SU-DHL-6 (cell line): ENCODE data around the gene PRDM5.

Source experiments
- H2AFZ ChIP-seq: fragments of 200-600 bp; sonication (generic); 2 replicates; pipeline ENCODE4 v1.6.1; 2014; ENCODE audit warnings: low read depth, mild to moderate bottlenecking, moderate library complexity, mixed read lengths, antibody characterized with exemption, low read length; ENCODE audit not compliant: severe bottlenecking
- H3F3A ChIP-seq: fragments of 200-600 bp; shearing (Covaris generic); 2 replicates; pipeline ENCODE4 v1.6.0; 2016; ENCODE audit warnings: antibody characterized with exemption, mild to moderate bottlenecking; ENCODE audit not compliant: insufficient read depth
- H3K27ac ChIP-seq: fragments of 200-600 bp; sonication (generic); 2 replicates; pipeline ENCODE4 v1.5.1; 2016; ENCODE audit warnings: low read depth, mild to moderate bottlenecking, low read length, moderate library complexity, mixed read lengths
- H3K27me3 ChIP-seq: fragments of 200-600 bp; sonication (generic), shearing (Covaris generic); 2 replicates; pipeline ENCODE4 v1.6.0; 2014; ENCODE audit warnings: mild to moderate bottlenecking, low read length
- H3K36me3 ChIP-seq: fragments of 200-600 bp; sonication (generic); 2 replicates; pipeline ENCODE4 v1.6.1; 2014; ENCODE audit warnings: mild to moderate bottlenecking, low read length, mixed read lengths
- H3K4me2 ChIP-seq: fragments of 300-600, 200-600 bp; shearing (Covaris generic), sonication (generic); 2 replicates; pipeline ENCODE4 v1.6.0; 2014; ENCODE audit warnings: low read length, low read depth, mild to moderate bottlenecking; ENCODE audit not compliant: poor library complexity, severe bottlenecking
- H3K4me3 ChIP-seq: fragments of 200-600 bp; sonication (generic); 2 replicates; pipeline ENCODE4 v1.5.1; 2014; ENCODE audit warnings: antibody characterized with exemption, low read length, mild to moderate bottlenecking, mixed read lengths; ENCODE audit not compliant: insufficient read depth, poor library complexity, severe bottlenecking
- H3K79me2 ChIP-seq: fragments of 200-600 bp; sonication (generic); 2 replicates; pipeline ENCODE4 v1.6.1; 2014; ENCODE audit warnings: mild to moderate bottlenecking, low read length, moderate library complexity; ENCODE audit not compliant: insufficient read depth
- H3K9ac ChIP-seq: fragments of 200-600 bp; sonication (generic); 2 replicates; pipeline ENCODE4 v1.7.0; 2014; ENCODE audit warnings: mild to moderate bottlenecking, low read length
- H3K9me2 ChIP-seq: fragments of 200-600 bp; sonication (generic); replicated peaks from 2 replicates; pipeline ENCODE4 v1.6.1; 2014; ENCODE audit warnings: low read length; ENCODE audit not compliant: insufficient read depth
- H3K9me3 ChIP-seq: fragments of 200-600 bp; sonication (generic); 2 replicates; pipeline ENCODE4 v1.6.1; 2014; ENCODE audit warnings: low read length, mixed read lengths; ENCODE audit not compliant: insufficient read depth
- H4K20me1 ChIP-seq: fragments of 200-600 bp; sonication (generic); 2 replicates; pipeline ENCODE4 v1.6.1; 2014; ENCODE audit warnings: low read depth, mild to moderate bottlenecking, antibody characterized with exemption, low read length, moderate library complexity, mixed read lengths
- EZH2phosphoT487 ChIP-seq: fragments of 200-600 bp; sonication (generic), shearing (Covaris generic); conservative IDR thresholded peaks from 2 replicates; pipeline ENCODE4 v1.6.1; 2018; ENCODE audit warnings: mild to moderate bottlenecking, antibody characterized with exemption, low read length, moderate library complexity, mixed read lengths
- TF ChIP-seq, protein P1 (sequence below): fragments of 200-600 bp; sonication (generic); IDR thresholded peaks from one replicate; pipeline ENCODE4 v1.5.1; 2017; ENCODE audit warnings: antibody characterized with exemption, mild to moderate bottlenecking, low read length, moderate library complexity; ENCODE audit not compliant: insufficient read depth, poor library complexity, severe bottlenecking

Gene PRDM5

DNA sequence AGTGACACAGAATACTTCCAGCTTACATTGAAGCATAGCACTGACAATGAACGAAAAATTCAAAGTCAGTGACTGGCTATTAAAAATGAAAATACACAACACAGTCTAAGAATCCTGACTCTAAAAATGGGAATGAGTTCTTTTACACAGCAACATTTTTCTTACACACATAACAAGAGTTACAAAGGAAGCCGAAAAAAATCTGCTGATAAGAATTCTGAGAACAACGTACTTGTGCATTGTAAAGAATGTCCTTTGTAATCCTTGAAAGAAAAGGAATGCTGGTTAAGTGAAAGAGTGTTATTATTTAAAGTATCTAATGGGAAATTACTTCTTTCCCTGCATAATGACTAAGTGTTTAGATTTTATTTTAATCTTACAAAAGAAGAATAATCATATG lies 199.4 kb downstream of the PRDM5 start:
- Histone ChIP-seq H3K79me2 (no peaks in the 10 kb centered on the region), H3K4me2 (no peak overlapping the region), H3K27ac (no peak overlapping the region), H3K4me3 (no peak overlapping the region), H3K36me3 (no peaks in the 10 kb centered on the region), H2AFZ (no peak overlapping the region), H3K27me3 (no peaks in the 10 kb centered on the region), H3K9ac (no peak overlapping the region), H3K9me2 (no peaks in the 10 kb centered on the region), H3F3A (peaks cover 5% of the 10 kb centered on the region; the same call in 1 of the 2 replicates), H3K9me3 (no peaks in the 10 kb centered on the region), H4K20me1 (no peaks in the 10 kb centered on the region)
- TF ChIP-seq EZH2phosphoT487: no peak

- Histone ChIP-seq H3K27me3 (no peaks in the 10 kb centered on the region), H3K79me2 (no peaks in the 10 kb centered on the region), H4K20me1 (no peaks in the 10 kb centered on the region), H3K36me3 (no peaks in the 10 kb centered on the region), H3K9me3 (no peaks in the 10 kb centered on the region), H2AFZ (no peak overlapping the region), H3K27ac (no peak overlapping the region), H3K9ac (no peak overlapping the region), H3K9me2 (no peaks in the 10 kb centered on the region), H3F3A (peaks cover 5% of the 10 kb centered on the region; the same call in 1 of the 2 replicates), H3K4me3 (no peak overlapping the region), H3K4me2 (no peak overlapping the region)
- TF ChIP-seq EZH2phosphoT487: no peak
- TF ChIP-seq, protein P1, sequence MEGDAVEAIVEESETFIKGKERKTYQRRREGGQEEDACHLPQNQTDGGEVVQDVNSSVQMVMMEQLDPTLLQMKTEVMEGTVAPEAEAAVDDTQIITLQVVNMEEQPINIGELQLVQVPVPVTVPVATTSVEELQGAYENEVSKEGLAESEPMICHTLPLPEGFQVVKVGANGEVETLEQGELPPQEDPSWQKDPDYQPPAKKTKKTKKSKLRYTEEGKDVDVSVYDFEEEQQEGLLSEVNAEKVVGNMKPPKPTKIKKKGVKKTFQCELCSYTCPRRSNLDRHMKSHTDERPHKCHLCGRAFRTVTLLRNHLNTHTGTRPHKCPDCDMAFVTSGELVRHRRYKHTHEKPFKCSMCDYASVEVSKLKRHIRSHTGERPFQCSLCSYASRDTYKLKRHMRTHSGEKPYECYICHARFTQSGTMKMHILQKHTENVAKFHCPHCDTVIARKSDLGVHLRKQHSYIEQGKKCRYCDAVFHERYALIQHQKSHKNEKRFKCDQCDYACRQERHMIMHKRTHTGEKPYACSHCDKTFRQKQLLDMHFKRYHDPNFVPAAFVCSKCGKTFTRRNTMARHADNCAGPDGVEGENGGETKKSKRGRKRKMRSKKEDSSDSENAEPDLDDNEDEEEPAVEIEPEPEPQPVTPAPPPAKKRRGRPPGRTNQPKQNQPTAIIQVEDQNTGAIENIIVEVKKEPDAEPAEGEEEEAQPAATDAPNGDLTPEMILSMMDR: no peak
Observed at GRCh38 chr4:120722655-120723054, 199.9 kb downstream of the PRDM5 start.

DNA sequence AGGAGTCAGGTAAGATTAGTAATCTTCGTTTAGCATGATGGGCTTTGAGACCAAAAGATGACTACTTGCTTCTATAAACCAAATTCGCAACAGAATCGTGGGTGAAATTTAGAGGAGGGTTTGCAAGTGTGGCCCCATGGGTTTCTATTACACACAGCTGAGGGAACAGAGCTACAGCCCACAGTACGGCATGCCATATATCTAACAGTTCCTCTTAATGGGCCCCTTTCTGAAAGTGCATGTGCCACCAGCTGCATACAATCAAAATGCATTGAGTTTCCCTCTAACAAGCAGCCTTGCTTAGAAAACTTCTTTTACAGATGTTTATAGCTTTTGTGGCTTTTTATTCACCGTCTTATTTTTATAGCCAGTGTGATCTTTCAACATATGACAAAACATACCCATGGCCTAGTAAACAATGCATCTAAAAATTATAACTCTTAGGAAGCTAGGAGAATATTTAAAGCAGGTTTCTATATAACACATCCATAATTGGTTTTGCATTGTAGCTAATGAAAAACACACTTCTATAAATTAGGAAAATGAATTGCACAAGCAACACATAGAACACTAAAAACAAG lies 202.1 kb downstream of the PRDM5 start:
- no peaks in the 10 kb centered on the region for H3K36me3 ChIP-seq
- no peaks in the 10 kb centered on the region for H3K79me2 ChIP-seq
- H3K27me3 ChIP-seq: no peaks in the 10 kb centered on the region
- TF ChIP-seq, protein P1: no peak
- TF ChIP-seq EZH2phosphoT487: no peak
- H3K27ac ChIP-seq: peak overlapping the region; percentile 59
- H4K20me1 ChIP-seq: no peaks in the 10 kb centered on the region
- no peak overlapping the region for H2AFZ ChIP-seq
- H3K4me3 ChIP-seq: no peak overlapping the region
- peak overlapping the region; percentile 54 for H3K4me2 ChIP-seq
- no peaks in the 10 kb centered on the region for H3K9me2 ChIP-seq
- peaks cover 5% of the 10 kb centered on the region; the same call in 1 of the 2 replicates for H3F3A ChIP-seq
- no peak overlapping the region for H3K9ac ChIP-seq
- no peaks in the 10 kb centered on the region for H3K9me3 ChIP-seq

- Histone ChIP-seq H3K9me2 (no peaks in the 10 kb centered on the region), H3K27me3 (no peaks in the 10 kb centered on the region), H4K20me1 (no peaks in the 10 kb centered on the region), H3K4me3 (peak overlapping the region; percentile 18), H3K27ac (peak overlapping the region; percentile 34), H2AFZ (no peak overlapping the region), H3K9ac (no peak overlapping the region), H3K36me3 (no peaks in the 10 kb centered on the region), H3K79me2 (no peaks in the 10 kb centered on the region), H3K4me2 (peak overlapping the region; percentile 54), H3F3A (peaks cover 5% of the 10 kb centered on the region; the same call in 1 of the 2 replicates), H3K9me3 (no peaks in the 10 kb centered on the region)
- TF ChIP-seq, protein P1: peak; percentile 41
- no peak for TF ChIP-seq EZH2phosphoT487
Observed at GRCh38 chr4:120718979-120719566, 203.5 kb downstream of the PRDM5 start.
